GM18870 (cell line): ENCODE data around the gene HLA-A.
"Not testable (repeated sequence)": the region's sequence is repeated elsewhere in the genome, so short reads cannot be mapped to it uniquely, and the experiment has no call there.

Experiments
- ATAC-seq: cut with Tn5 transposase; IDR thresholded peaks from one replicate; pipeline ENCODE4 v1.9.1; 2021; ENCODE audit warnings: moderate library complexity; ENCODE audit not compliant: unreplicated experiment

Gene HLA-A

GRCh38 chr6:29942275-29943052, at the start of gene HLA-A:
Gene HLA-A, plus strand, starts transcription at chr6:29942532. Its CDS starts 22 bp downstream, at chr6:29942554.
- peak; percentile 80 for ATAC-seq

GRCh38 chr6:29892696-29893095, 49.6 kb upstream of the HLA-A start:
- no peak for ATAC-seq

- no peak for ATAC-seq
Observed at GRCh38 chr6:29899281-29899680, 43.1 kb upstream of the HLA-A start.

GRCh38 chr6:29905286-29905685, 37.0 kb upstream of the HLA-A start:
- no peak for ATAC-seq

GRCh38 chr6:29907637-29908340, 34.5 kb upstream of the HLA-A start:
- no peak for ATAC-seq

- ATAC-seq = no peak
Observed at GRCh38 chr6:29908341-29908662, 34.0 kb upstream of the HLA-A start.

- no peak for ATAC-seq
Observed at GRCh38 chr6:29908710-29909109, 33.6 kb upstream of the HLA-A start.

- ATAC-seq = no peak
Observed at GRCh38 chr6:29909985-29910384, 32.3 kb upstream of the HLA-A start.

- no peak for ATAC-seq
Observed at GRCh38 chr6:29912840-29913239, 29.5 kb upstream of the HLA-A start.

GRCh38 chr6:29916741-29917140, 25.6 kb upstream of the HLA-A start:
- ATAC-seq = no peak

- ATAC-seq = no peak
Observed at GRCh38 chr6:29917857-29918256, 24.5 kb upstream of the HLA-A start.

- no peak for ATAC-seq
Observed at GRCh38 chr6:29919506-29920445, 22.6 kb upstream of the HLA-A start.

GRCh38 chr6:29924287-29924686, 18.0 kb upstream of the HLA-A start:
- ATAC-seq = no peak

GRCh38 chr6:29924731-29925130, 17.6 kb upstream of the HLA-A start:
- no peak for ATAC-seq

- no peak for ATAC-seq
Observed at GRCh38 chr6:29925321-29925720, 17.0 kb upstream of the HLA-A start.

- ATAC-seq = no peak
Observed at GRCh38 chr6:29925727-29926412, 16.5 kb upstream of the HLA-A start.

GRCh38 chr6:29926413-29927274, 15.7 kb upstream of the HLA-A start:
- ATAC-seq = peak; percentile 53

- no peak for ATAC-seq
Observed at GRCh38 chr6:29927275-29927569, 15.1 kb upstream of the HLA-A start.

GRCh38 chr6:29927841-29928388, 14.4 kb upstream of the HLA-A start:
- ATAC-seq = no peak

- ATAC-seq = not testable (repeated sequence)
Observed at GRCh38 chr6:29930047-29930446, 12.3 kb upstream of the HLA-A start.
